A549 (cell line): Measurements from ENCODE around the gene FIGLA.

Experiments used
- BCL3 ChIP-seq: fragments of >200 bp; sonication (Bioruptor Twin); formaldehyde crosslinking; IDR thresholded peaks from 3 replicates; pipeline ENCODE4 v1.6.1; 2016
- CBX8 ChIP-seq: fragments of 200-600 bp; sonication (generic); IDR thresholded peaks from 2 replicates; pipeline ENCODE4 v1.6.1; 2016
- CHD2 ChIP-seq: fragments of 150-350 bp; IDR thresholded peaks from 2 replicates; pipeline ENCODE4 v1.6.1; 2014; ENCODE audit warnings: low read length; ENCODE audit not compliant: partially characterized antibody
- CTCF ChIP-seq: fragments of >200 bp; sonication (Bioruptor Twin); formaldehyde crosslinking; IDR thresholded peaks from 3 replicates; pipeline ENCODE4 v1.5.1; 2016
- EHMT2 ChIP-seq: fragments of 200-600 bp; sonication (generic); IDR thresholded peaks from 2 replicates; pipeline ENCODE4 v1.6.1; 2016; ENCODE audit warnings: antibody characterized with exemption, low read depth, mild to moderate bottlenecking, moderate library complexity
- EP300 ChIP-seq, 2 experiments: fragments of >200 bp; sonication (Bioruptor Twin); formaldehyde crosslinking; IDR thresholded peaks; 2 replicates in 1 of 2; 3 replicates in 1 of 2; pipeline ENCODE4 v1.6.1; 2016 to 2017
- HMGXB4 ChIP-seq: fragments of 250-450 bp; sonication (Bioruptor Pico); IDR thresholded peaks from 2 replicates; pipeline ENCODE4 v1.5.0; 2021; ENCODE audit warnings: mild to moderate bottlenecking, moderate library complexity, borderline replicate concordance
- KDM1A ChIP-seq: fragments of 200-600 bp; sonication (generic); IDR thresholded peaks from 2 replicates; pipeline ENCODE4 v1.6.1; 2016; ENCODE audit warnings: low read depth, mild to moderate bottlenecking
- MAX ChIP-seq: IDR thresholded peaks from 2 replicates; pipeline ENCODE4 v1.6.1; 2012
- NR3C1 ChIP-seq: fragments of >200 bp; sonication (Bioruptor Twin); formaldehyde crosslinking; IDR thresholded peaks from 3 replicates; pipeline ENCODE4 v1.6.1; 2017
- RFX5 ChIP-seq: fragments of 450-650 bp; IDR thresholded peaks from 2 replicates; pipeline ENCODE4 v1.7.1; 2014; ENCODE audit warnings: antibody characterized with exemption, mild to moderate bottlenecking, moderate library complexity
- SMC3 ChIP-seq: fragments of >200 bp; sonication (Bioruptor Twin); formaldehyde crosslinking; IDR thresholded peaks from 3 replicates; pipeline ENCODE4 v1.6.1; 2018; ENCODE audit warnings: inconsistent platforms
- ZFP36 ChIP-seq: fragments of 450-650 bp; IDR thresholded peaks from 2 replicates; pipeline ENCODE4 v1.6.1; 2014; ENCODE audit warnings: borderline replicate concordance; ENCODE audit not compliant: partially characterized antibody
- ZSCAN20 ChIP-seq: fragments of 250-450 bp; sonication (Bioruptor Pico); IDR thresholded peaks from 2 replicates; pipeline ENCODE4 v1.8.0; 2022; ENCODE audit warnings: mild to moderate bottlenecking, moderate library complexity

GRCh38 chr2:70767699-70768589 lies 22.5 kb downstream of the FIGLA start, which contains the start of gene ADD2:
- TF ChIP-seq BCL3, result peak; percentile 65; the same call in 1 of the 3 replicates
- no peak for TF ChIP-seq CBX8
- no peak for TF ChIP-seq KDM1A
- TF ChIP-seq RFX5, result no peak
- TF ChIP-seq CTCF, result peak; percentile 97
- no peak for TF ChIP-seq EHMT2
- peak; percentile 39; the same call in 1 of the 2 replicates for TF ChIP-seq HMGXB4 (CRISPR knock-in tag)
- TF ChIP-seq MAX, result peak; percentile 91
- TF ChIP-seq SMC3, result peak; percentile 64
- no peak for TF ChIP-seq CHD2
- no peak for TF ChIP-seq EP300 (IDR thresholded peaks at IDR 0.05)
- no peak for TF ChIP-seq NR3C1
- TF ChIP-seq ZFP36, result no peak
- no peak for TF ChIP-seq ZSCAN20 (CRISPR knock-in tag)
